GM18858 (cell line): ENCODE data around the gene ERP44.
"Not testable (repeated sequence)": the region's sequence is repeated elsewhere in the genome, so short reads cannot be mapped to it uniquely, and the experiment has no call there.

Source experiments
- ATAC-seq: cut with Tn5 transposase; IDR thresholded peaks from one replicate; pipeline ENCODE4 v1.9.1; 2021; ENCODE audit not compliant: unreplicated experiment

The ERP44 gene

GRCh38 chr9:100101608-100102007 lies 2.8 kb upstream of the ERP44 start:
- no peak for ATAC-seq

GRCh38 chr9:100100146-100100667 lies 1.4 kb upstream of the ERP44 start:
- ATAC-seq = no peak

- no peak for ATAC-seq
These were observed 882 bp upstream of the ERP44 start for GRCh38 chr9:100099722-100100042.

DNA sequence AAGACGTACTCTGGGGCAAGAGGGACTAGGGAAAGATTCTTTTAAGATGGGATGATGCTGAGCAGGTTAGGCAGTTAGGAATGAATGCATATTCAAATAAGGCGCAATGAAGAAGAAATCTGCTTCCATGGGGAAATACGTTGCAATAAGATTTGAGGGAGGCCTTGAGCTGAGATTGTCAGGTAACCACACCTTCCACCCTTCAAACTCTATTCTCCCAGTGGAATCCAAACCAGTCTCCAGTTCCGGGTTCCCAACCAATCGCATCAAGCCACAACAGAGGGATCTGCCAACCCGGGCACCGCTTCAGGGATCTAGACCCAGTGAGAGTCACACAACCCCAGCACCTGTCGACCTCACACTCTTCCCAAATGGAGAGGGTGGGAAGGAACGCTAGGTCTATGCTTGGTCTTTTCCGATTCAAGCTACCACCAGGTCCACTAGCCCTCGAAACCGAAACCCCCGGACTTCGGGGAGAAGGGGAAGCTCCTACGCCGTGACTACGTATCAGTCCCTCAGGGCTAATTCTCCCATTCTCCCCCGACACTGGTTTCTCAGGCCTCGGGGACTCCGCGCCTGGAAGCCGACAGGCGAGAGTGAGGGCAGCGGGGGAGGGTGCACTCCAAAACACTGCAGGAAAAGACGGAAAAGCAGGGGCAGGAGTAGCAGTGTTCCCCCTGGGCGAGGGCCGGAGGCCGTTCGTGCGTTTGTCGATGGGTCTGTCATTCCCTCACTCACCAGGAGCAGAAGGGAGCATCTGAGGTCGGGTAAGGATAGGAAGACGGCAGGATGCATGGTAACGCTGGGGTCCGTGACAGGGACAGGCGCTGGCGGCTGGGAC lies 534 bp downstream of the ERP44 start:
- ATAC-seq = peak; percentile 1

DNA sequence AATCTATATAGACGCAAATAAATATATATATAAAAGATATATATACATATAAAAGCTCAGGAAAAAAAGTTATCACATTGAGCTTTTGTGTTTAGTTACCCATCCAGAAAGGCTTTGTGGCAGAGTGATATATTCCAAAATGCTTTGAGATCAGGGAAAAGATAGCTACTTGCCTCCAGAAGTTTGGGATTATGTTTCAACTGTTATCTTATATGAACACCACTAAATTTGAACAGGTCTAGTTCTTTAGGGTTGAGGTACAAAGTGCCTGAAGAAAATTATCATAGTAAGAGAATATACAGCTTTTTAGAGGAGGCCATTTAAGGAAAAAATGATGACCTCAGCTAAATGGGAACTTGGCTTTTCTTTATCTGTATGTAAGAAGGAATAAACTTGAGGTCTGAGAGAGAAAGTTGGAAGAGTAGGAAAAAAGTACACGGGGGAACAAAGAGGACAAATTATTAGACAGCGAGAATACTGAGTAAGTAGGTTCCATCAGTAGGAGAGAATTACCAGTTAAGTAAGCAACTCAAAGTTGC lies 2.4 kb downstream of the ERP44 start:
- ATAC-seq = no peak

GRCh38 chr9:100094411-100094810 lies 4.4 kb downstream of the ERP44 start:
- ATAC-seq = not testable (repeated sequence)

DNA sequence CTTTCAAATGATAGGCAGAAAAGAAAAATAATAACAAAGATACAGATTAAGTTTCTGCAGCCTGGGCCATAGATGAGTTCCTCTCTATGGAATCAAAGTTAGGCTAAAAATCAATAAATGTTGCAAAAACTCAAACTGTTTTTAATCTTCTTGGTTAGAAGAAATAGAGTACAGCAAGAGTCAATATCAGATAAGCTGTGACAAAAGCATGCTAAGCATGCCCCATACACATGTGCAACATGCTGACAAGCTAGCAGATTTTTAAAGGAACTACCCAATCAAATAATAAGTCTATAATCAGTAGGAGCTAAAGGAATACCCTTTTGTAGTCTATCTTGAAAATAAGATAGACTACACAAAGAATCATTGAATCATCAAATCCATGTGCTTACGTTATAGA lies 6.7 kb downstream of the ERP44 start:
- no peak for ATAC-seq

DNA sequence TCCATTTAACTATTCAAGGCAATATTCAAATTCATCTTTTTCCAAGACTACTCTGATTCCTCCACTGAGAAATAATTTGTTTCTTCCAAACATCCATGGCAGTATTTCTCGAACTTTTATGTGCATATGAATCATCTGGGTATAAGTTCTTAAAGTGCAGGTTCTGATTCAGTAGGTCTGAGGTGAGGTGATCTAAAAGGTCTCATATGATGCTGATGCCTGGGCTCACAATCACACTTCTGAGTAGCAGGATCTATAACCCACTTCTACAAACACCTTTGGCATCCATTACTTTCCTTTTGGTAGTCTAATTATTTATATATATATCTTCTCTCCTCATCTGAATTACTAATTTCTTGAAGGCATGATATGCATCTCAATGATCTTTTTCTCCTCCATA lies 7.2 kb downstream of the ERP44 start:
- ATAC-seq = no peak

GRCh38 chr9:100090880-100091279 lies 7.9 kb downstream of the ERP44 start:
- ATAC-seq = no peak

DNA sequence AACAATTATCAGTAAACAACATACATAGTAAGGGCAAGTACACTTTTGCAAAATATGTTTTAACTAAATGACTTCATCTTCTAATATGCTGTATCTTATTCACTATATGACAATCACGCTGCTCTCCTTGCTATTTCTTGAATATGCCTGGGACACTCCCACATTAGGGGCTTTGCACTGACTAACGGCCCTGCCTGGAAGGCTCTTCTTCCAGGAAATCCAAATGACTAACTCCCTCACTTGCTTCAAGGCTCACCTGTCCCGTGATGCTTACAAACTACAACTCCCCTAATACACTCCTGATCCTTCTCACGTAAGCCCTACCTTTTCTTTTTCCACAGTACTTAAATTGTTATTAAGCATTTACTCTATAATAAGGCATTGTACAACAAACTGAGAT lies 10.6 kb downstream of the ERP44 start:
- ATAC-seq = no peak

- no peak for ATAC-seq
These were observed 11.6 kb downstream of the ERP44 start for GRCh38 chr9:100087218-100087617.

DNA sequence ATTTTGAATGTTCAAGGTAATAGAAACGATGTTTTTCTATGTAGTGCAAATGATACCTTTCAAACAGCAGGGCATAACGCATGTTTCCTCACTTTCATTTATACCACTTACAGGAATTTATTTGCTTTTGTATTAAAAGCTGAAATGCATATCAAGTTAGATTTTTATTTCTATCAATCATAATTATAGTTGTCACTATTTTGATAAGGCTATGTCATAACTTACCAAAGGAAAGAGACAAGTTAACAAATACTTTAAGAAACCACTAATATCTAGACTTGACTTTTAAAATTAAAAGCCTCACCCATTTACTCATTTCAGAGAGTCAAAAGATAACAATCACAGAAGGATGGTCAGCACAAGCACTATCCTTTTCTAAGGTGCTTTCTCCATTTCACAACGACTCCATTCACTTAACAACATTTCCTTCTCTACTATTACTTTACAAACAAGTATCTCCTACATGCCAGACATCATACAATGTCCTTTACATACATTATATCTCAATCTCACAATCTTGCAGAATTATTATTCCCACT lies 12.6 kb downstream of the ERP44 start:
- no peak for ATAC-seq

GRCh38 chr9:100084734-100085133 lies 14.1 kb downstream of the ERP44 start:
- ATAC-seq = peak; percentile 83

DNA sequence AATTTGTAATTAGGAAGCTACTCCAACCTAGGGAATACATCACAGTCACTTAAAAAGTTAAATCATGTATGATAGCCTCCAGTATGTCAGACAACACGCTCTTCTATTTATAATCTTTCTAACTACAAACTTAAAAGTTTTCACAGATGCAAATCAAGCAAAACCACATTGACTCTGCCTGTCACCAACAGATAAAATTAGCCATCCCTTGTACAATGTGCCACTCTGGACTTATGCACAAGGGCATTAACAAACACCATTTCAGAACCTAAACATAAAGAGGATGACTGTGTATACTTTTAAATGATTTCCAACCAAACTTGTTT lies 14.7 kb downstream of the ERP44 start:
- peak; percentile 23 for ATAC-seq

DNA sequence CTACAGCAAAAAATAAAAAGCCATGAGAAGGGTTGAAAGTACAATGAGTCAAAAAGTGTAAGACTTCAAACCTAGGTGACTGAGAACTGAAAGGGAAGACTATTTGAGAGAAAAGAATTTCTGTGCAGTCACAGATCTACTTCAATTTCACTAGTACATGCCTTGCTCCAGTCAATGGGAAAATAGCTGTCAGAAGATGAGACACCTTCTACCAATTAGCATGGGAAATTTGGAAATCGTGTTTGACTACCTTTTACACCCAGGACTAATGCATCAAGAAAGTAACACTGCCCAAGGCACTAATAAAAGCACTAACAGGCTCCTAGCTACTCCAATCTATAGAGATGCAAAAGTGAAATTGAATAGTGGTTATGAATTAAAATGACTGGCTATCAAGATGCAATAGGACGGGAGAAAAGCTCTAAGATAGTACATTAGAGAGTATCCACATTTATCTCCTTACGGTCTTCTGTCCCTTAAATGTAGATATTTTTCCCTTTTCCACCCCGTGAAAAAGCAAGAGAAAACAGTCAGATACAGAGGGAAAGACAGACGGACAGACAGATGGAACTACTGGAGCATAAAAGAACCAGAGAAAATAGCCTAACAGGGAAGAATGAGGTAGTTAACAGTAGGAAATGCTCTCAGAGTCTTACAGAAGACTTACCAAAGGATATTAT lies 15.2 kb downstream of the ERP44 start:
- peak; percentile 35 for ATAC-seq

GRCh38 chr9:100082782-100083181 lies 16.0 kb downstream of the ERP44 start:
- no peak for ATAC-seq

DNA sequence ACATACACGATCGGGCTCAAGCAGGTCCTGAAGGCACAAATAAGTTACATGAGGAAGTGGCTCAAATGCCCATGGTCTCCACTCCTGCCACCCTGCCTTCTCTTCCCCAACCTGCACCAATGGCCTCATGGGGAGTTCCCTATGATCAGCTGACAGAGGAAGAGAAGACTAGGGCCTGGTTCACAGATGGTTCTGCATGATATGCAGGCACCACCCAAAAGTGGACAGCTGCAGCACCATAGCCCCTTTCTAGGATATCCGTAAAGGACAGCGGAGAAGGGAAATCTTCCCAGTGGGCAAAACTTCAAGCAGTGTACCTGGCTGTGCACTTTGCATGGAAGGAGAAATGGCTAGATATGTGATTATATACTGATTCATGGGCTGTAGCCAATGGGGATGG lies 22.5 kb downstream of the ERP44 start:
- not testable (repeated sequence) for ATAC-seq

DNA sequence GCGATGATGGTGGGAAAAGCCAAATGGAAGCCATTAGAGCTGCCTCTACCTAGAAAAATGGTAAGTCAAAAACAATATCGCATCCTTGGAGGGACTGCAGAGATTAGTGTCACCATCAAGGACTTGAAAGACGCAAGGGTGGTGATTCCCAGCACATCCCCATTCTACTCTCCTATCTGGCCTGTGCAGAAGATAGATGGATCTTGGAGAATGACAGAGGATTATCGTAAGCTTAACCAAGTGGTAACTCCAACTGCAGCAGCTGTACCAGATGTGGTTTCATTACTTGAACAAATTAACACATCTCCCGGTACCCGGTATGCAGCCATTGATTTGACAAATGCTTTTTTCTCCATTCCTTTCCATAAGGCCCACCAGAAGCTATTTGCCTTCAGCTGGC lies 23.8 kb downstream of the ERP44 start:
- no peak for ATAC-seq

DNA sequence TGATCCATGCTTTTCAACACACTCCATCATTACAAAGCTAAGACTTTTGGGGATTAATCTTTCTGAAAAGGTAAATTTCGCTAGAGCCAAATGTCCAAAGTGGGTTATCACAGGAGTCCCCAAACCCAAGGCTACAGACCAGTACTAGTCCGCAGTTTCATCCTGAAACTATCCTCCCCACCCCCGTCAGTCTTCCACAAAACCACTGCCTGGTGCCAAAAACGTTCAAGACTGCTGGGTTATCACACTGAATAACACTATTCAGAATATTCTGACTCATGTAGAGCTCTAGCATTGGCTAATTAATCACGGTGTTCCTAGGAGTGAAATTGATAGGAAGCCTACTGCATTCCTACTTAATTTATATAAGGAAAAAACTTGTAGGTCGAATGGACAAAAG lies 24.7 kb downstream of the ERP44 start:
- no peak for ATAC-seq

DNA sequence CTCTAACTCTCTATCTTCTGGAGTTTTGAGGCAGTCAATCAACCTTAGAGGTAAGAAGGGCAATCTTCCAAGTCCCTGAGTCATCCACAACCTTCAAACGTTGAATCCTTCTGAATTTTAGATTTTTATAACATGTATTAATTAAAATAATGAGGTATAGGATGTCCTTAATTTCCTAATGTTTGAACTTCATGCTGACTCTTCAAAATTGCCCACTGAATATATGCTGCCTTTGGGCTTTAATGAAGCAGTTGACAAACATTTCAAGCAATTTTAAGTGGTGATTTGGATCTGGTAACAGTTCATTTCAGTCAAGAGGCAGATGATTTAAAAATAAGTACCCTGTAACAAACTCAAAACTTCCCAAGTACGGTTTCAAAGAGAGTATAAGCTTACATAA lies 26.0 kb downstream of the ERP44 start:
- no peak for ATAC-seq

GRCh38 chr9:100071271-100071670 lies 27.5 kb downstream of the ERP44 start:
- ATAC-seq = no peak
